C4-2B (cell line): ENCODE measurements around the gene PSMB4.
"Not testable (repeated sequence)": the region's sequence is repeated elsewhere in the genome, so short reads cannot be mapped to it uniquely, and the experiment has no call there.

Source experiments
- H3K27ac ChIP-seq: fragments of 450-650 bp; 2 replicates; pipeline ENCODE4 v1.5.1; 2017
- ZFX ChIP-seq: fragments of 450-650 bp; IDR thresholded peaks from 2 replicates; pipeline ENCODE4 v1.6.1; 2017
- TF ChIP-seq, protein P1 (sequence below): fragments of 450-650 bp; conservative IDR thresholded peaks from 2 replicates; pipeline ENCODE4 v1.5.1; 2017; ENCODE audit warnings: mild to moderate bottlenecking

Gene PSMB4

DNA sequence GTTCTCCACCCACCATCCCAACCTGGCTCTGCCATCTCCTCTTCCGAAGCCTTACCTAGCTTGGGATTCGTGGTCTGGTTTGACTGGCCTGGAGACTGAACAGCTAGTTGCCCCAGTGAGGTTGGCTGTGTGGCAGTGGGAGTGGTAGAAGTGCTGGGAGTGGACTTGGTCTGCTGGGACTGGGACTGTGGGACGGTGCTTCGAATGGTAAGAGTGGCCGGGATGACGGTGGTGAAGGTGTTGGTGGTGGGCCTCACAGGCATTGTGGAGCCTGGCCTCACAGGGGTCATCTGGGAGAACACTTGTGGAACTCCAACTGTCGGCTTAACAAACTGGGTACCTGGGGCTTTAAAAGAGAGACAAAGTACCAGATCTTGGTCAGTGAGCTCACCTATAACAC is 28.7 kb downstream of the PSMB4 start:
- TF ChIP-seq, protein P1, sequence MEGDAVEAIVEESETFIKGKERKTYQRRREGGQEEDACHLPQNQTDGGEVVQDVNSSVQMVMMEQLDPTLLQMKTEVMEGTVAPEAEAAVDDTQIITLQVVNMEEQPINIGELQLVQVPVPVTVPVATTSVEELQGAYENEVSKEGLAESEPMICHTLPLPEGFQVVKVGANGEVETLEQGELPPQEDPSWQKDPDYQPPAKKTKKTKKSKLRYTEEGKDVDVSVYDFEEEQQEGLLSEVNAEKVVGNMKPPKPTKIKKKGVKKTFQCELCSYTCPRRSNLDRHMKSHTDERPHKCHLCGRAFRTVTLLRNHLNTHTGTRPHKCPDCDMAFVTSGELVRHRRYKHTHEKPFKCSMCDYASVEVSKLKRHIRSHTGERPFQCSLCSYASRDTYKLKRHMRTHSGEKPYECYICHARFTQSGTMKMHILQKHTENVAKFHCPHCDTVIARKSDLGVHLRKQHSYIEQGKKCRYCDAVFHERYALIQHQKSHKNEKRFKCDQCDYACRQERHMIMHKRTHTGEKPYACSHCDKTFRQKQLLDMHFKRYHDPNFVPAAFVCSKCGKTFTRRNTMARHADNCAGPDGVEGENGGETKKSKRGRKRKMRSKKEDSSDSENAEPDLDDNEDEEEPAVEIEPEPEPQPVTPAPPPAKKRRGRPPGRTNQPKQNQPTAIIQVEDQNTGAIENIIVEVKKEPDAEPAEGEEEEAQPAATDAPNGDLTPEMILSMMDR, result no peak
- TF ChIP-seq ZFX, result no peak
- H3K27ac ChIP-seq, result no peak overlapping the region

- H3K27ac ChIP-seq, result not testable (repeated sequence)
These were observed 34.5 kb downstream of the PSMB4 start for GRCh38 chr1:151433827-151434226.

GRCh38 chr1:151435174-151435573 is 35.8 kb downstream of the PSMB4 start:
- TF ChIP-seq, protein P1, result no peak
- no peak for TF ChIP-seq ZFX
- H3K27ac ChIP-seq, result no peak overlapping the region

DNA sequence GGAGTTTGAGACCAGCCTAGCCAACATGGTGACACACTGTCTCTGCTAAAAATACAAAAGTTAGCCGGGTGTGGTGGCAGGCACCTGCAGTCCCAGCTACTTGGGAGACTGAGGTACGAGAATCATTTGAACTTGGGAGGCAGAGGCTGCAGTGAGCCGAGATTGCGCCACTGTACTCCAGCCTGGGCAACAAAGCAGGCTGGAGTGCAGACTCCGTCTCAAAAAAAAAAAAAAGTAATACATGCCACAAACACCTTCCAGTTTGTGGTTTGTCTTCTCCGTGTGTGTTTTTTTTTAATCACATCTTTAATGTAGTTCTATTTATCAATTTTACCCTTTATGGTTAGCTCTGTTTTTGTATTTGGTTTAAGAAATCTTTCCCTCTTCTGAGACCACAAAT is 37.6 kb downstream of the PSMB4 start:
- TF ChIP-seq ZFX, result no peak
- TF ChIP-seq, protein P1, result no peak
- no peak overlapping the region for H3K27ac ChIP-seq

DNA sequence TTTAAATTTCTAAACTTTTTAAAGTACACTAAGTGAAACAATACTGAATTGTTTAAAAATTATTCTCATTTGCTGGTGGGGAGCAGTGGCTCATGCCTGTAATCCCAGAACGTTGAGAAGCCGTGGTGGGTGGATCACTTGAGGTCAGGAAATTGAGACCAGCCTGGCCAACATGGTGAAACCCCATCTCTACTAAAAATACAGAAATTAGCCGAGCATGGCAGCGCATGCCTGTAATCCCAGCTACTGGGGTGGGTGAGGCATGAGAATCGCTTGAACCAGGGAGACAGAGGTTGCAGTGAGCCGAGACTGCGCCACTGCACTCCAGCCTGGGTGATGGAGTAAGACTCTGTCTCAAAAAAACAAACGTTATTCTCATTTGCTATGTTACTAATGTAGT is 38.0 kb downstream of the PSMB4 start:
- not testable (repeated sequence) for H3K27ac ChIP-seq

DNA sequence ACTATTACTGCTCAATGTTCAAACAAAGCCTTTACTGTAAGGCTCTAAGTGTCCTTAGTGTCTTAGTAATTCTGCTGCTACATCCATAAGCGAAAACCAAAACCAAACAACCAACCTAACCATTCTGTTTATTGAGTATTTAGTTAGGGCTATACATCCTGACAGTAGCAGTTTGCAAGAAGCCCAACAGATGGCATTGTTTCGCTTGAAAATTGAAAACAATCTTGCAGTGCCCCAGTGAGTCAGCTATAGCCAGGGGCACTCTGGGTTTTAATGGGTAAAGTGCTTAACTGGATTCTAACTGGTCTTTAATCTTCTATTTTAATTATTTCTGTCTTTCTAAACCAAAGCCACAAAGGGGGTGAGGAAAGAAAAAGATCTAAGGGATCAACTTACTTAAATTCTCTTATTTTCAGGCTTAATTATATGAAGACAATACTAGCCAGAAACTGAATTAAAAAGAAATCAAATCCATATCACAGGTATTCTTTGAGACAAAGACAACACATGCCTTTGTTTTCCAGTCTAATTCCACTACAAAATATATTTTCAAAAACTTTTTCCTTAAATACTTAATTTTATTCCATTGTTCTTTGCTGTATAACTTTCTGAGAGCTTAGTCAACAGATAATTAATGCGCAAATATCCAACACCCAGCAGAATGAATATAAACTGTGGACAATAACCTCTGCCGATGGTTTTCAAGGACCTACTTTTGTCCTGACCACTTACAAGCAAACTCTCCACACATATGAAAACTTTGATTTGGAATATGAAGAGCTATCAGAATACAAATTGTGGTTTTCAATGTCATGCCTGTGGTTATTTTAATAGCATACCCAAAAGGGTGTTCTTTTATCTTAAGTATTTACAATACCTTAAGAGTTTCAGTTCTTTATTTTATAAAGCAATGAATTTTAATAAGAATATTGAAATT is 44.7 kb downstream of the PSMB4 start:
- no peak overlapping the region for H3K27ac ChIP-seq
- no peak for TF ChIP-seq ZFX
- TF ChIP-seq, protein P1, result peak; percentile 91

DNA sequence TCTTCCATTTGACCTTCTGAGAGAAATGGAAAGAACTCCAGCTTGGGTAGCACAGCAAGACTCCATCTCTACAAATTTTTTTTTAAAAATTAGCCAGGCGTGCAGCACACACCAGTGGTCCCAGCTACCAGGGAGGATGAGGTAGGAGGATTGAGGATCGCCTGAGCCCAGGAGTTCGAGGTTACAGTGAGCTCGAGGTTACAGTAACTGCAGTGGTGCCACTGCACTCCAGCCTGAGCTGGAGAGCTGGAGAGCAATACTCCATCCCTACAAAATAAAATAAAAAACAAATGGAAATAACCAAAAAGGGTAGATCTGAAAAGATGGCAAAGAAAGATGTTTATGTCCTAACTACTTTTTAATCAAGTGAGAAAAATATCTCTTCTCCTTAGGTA is 45.4 kb downstream of the PSMB4 start:
- no peak overlapping the region for H3K27ac ChIP-seq

DNA sequence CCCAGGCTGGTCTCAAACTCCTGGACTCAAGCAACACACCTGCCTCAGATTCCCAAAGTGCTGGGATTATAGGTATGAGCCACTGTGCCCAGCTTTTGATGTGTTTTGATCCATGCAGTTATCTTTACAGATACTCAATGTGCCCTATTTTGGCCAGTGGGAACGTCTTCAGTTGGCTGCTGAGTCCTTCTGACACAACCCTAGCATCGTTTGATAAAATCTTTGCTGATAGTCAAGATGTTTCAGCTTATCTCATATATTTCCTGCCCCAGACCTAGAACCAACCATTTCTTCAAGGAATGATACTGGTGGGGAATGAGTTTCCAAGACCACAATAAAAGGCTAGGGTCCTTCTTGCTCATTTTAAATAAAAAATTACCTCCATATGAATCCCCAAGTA is 48.3 kb downstream of the PSMB4 start:
- no peak for TF ChIP-seq ZFX
- TF ChIP-seq, protein P1, result no peak
- H3K27ac ChIP-seq, result no peak overlapping the region

More for the DNA sequence above, 45.4 kb downstream of the PSMB4 start:
- no peak for TF ChIP-seq ZFX
- TF ChIP-seq, protein P1, result no peak
